Astrocyte of the cerebellum (primary cell): ENCODE measurements around the gene FXYD3.
"Not testable (repeated sequence)": the region's sequence is repeated elsewhere in the genome, so short reads cannot be mapped to it uniquely, and the experiment has no call there.

ENCODE experiments used
- DNase-seq: peaks from one replicate; pipeline ENCODE4 v3.0.0-alpha.2; 2011; ENCODE audit warnings: low read depth
- H3K4me3 ChIP-seq: 2 replicates; pipeline ENCODE4 v1.5.1; 2011; ENCODE audit warnings: mild to moderate bottlenecking, low read depth, low read length, moderate library complexity
- CTCF ChIP-seq: IDR thresholded peaks from 2 replicates; pipeline ENCODE4 v1.5.1; 2012; ENCODE audit warnings: low read length, low read depth, moderate library complexity, mild to moderate bottlenecking; ENCODE audit errors: missing control alignments
- in situ Hi-C: cut with HindIII; loops from 2 replicates; pipeline ENCODE4 v1.10.0; 2017; ENCODE audit warnings: low sequenced_read_pairs

The FXYD3 gene

DNA sequence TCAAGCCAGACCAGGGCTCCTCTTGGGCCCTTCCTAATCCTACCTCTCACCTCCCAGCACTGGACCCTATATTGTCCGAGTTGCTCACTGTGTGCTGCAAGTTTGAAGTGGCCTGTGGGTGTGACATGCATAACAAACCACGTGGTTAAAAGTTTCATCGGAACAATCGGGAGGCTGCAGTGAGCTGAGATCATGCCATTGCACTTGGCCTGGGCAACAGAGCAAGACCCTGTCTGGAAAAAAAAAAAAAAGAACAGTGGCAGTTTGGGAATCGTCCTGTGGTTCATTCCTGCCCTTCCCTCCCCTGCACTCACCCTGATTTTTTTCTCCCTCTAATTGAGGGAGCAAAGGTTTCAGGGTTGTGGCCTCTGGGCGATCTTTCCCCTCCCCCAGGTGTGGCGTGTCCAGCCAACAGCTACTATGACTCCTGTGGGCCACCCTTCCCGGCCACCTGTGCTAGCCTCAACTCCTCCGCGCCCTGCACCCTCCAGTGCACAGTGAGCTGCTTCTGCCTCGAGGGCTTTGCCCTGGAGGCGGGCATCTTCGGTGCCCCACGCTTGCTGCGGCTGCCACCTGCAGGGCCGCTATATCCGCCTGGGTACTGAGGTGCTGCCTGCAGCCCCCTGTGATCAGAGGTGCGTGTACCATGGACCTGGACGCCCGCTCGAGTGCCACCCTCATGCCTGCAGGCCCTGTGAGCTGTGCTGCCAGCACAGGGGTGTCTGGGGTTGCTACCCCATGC lies 16.3 kb upstream of the FXYD3 start:
- no peak overlapping the region for H3K4me3 ChIP-seq
- no peak for TF ChIP-seq CTCF
- DNase-seq = no peak
- in situ Hi-C loops = no loop called here

DNA sequence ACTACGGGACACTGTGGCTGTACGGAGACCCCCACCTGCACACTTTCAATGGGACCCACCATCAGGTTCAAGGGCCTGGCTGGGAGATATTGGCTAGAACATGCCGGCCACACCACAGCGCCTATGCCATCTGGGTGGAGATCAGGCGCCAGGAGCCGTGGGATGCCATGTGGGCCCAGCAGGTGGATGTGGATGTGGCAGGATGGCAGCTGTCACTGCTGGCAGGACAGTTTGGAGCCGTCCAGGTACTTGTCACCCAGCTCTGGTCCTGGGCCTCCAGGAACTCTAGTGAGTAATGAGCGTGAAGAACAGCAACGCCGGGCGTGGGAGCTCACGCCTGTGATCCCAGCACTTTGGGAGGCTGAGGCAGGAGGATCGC lies 15.7 kb upstream of the FXYD3 start:
- DNase-seq = no peak
- no peak overlapping the region for H3K4me3 ChIP-seq
- in situ Hi-C loops = no loop called here
- TF ChIP-seq CTCF = no peak

DNA sequence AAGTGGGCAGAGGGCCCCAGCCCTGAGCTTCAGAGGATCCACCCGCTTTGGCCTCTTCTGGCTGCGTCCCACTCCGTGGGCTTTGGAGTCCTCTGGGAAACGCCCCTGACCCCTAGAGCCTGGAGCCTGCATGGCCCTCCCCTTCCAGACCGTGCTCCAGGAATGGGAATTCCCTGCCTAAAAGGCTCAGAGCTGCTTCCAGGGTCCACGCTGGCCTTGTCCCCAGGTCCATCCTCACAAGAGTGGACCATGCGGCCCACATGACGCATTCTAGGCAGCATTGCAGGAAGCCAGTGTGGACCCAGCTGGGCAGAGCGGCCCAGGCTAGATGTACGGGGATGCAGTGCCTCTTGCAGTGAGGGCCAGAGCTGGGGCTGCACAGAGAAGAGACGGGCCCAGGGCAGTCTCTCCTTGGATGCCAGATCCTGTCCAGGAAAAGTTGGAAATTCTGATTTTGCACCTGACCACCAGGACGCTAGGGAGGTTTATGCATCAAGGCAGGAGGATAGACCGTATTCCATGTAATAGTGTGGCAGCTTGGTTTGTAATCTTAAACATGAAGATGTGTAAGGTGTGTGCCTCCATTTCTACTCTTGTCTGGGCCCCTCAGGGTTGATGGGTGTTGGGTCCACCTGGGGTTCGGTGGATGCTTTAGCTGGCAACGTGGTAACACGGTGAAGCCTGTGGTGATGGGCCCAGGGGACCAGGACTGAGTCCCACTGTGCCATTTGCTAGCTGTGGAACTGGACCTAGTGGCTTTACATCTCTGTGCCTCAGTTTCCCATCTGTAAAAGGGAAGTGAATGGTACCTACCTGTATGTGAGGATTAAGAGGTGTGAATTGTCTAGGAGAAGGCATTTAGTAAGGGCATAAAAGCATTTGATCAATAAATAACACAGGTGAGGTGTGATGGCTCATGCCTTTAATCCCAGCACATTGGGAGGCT lies 14.8 kb upstream of the FXYD3 start:
- in situ Hi-C loops = no loop called here
- no peak for DNase-seq
- no peak for TF ChIP-seq CTCF
- no peak overlapping the region for H3K4me3 ChIP-seq

GRCh38 chr19:35101949-35102348 lies 13.7 kb upstream of the FXYD3 start:
- DNase-seq, H3K4me3 ChIP-seq, in situ Hi-C loops: not testable (repeated sequence)

GRCh38 chr19:35103614-35104013 lies 12.0 kb upstream of the FXYD3 start:
- H3K4me3 ChIP-seq, in situ Hi-C loops, DNase-seq: not testable (repeated sequence)

DNA sequence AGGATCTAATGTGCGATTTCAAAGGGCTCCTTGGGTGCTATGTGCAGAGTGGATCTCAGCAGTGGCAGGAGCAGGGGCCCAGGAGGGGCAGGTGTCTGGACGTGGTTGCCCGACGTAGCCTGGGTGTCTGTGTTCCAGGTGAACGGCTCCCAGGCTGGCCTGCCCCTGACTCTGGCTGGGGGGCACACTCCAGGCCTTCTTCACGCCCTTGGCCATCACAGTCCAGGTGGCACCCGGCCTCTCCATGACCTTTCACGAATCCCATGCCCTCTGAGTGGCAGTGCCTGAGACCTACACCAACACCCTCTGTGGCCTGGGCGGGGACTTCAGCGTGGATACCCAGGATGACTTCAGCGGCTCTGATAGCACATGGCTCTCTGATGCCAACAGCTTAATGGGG lies 11.3 kb upstream of the FXYD3 start:
- no peak for TF ChIP-seq CTCF
- no peak overlapping the region for H3K4me3 ChIP-seq
- no peak for DNase-seq
- in situ Hi-C loops = no loop called here

GRCh38 chr19:35105047-35105410 lies 10.6 kb upstream of the FXYD3 start:
- in situ Hi-C loops = no loop called here
- DNase-seq = no peak
- no peak for TF ChIP-seq CTCF

More at GRCh38 chr19:35105047-35105410, 10.6 kb upstream of the FXYD3 start:
- H3K4me3 ChIP-seq = no peak overlapping the region
